Brain microvascular endothelial cell (primary cell): ENCODE measurements around the gene ZNF507.

Experiments
- DNase-seq: peaks from one replicate; pipeline ENCODE4 v3.0.0-alpha.2; 2020
- H3K27ac ChIP-seq: fragments of 250-450 bp; sonication (Bioruptor Pico); 2 replicates; pipeline ENCODE4 v1.5.1; 2020; ENCODE audit warnings: mild to moderate bottlenecking, moderate library complexity
- H3K27me3 ChIP-seq: fragments of 250-450 bp; sonication (Bioruptor Pico); replicated peaks from 2 replicates; pipeline ENCODE4 v1.5.1; 2020; ENCODE audit warnings: mild to moderate bottlenecking
- H3K36me3 ChIP-seq: fragments of 250-450 bp; sonication (Bioruptor Pico); replicated peaks from 2 replicates; pipeline ENCODE4 v1.5.1; 2020; ENCODE audit warnings: mild to moderate bottlenecking
- H3K4me3 ChIP-seq: 2 replicates; pipeline ENCODE4 v1.5.1; 2011; ENCODE audit warnings: low read depth, mild to moderate bottlenecking, control low read depth, low read length, moderate library complexity
- CTCF ChIP-seq: IDR thresholded peaks from 2 replicates; pipeline ENCODE4 v1.5.1; 2011; ENCODE audit warnings: low read depth, mild to moderate bottlenecking, moderate library complexity, low read length, control low read depth, inconsistent platforms; ENCODE audit errors: missing control alignments
- in situ Hi-C: cut with HindIII; loops from 2 replicates; pipeline ENCODE4 v1.10.0; 2017; ENCODE audit warnings: low sequenced_read_pairs, low pct_ligation_motif_present

The ZNF507 gene

GRCh38 chr19:32388393-32388855 is 43.0 kb downstream of the ZNF507 start:
- no peak for TF ChIP-seq CTCF
- in situ Hi-C loops, result no loop called here
- H3K27ac ChIP-seq, result no peak overlapping the region
- H3K36me3 ChIP-seq, result peaks cover 3% of the 10 kb centered on the region
- no peak overlapping the region for H3K4me3 ChIP-seq
- DNase-seq, result no peak
- H3K27me3 ChIP-seq, result no peaks in the 10 kb centered on the region

DNA sequence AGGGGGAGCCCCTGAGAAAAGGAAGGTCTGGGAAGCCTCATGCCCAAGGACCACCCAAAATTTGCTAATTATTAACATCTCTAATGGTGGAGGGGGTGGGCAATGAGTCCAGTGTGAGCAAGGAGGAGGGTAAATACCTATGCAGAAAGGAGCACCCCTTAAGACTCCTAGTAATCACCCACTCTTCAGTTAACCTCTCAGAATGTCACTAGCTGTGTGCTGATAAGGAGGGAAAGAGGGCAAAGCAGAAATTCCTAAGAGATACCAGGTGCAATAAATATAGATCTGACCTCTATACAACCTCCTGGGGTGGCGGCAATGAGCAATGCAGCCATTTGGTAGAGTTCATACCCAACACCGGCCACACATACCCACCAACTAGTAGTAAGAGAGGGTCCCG is 47.5 kb downstream of the ZNF507 start:
- Histone ChIP-seq H3K27me3 (no peaks in the 10 kb centered on the region), H3K27ac (no peak overlapping the region), H3K4me3 (no peak overlapping the region), H3K36me3 (no peaks in the 10 kb centered on the region)
- no peak for TF ChIP-seq CTCF
- in situ Hi-C loops, result no loop called here
- DNase-seq, result no peak

DNA sequence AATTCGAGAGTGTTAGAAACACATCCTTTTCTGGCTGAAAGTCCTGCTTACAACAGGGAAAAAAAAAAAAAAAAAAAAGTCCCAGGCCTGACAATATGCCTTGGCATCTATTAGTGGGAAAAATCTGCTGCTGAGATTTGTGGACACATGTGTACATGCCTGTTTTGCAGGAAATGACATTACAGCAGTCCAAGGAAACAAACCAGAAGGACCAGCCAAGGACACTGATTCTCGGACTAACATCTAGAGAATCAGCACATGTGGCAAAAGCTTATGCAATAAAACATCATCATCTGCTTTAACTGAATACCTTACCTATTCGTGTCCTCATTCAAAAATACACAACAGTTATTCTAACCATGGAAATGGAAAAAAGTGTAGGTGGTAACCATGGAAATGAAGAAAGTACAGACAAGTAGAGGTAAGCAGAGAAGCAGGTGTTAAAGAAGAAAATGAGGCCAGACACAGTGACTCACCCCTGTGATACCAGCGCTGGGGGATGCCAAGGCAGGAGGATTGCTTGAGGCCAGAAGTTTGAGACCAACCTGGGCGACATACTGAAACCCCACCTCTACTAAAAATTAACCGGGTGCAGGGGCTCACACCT is 50.7 kb downstream of the ZNF507 start:
- Histone ChIP-seq H3K36me3 (no peaks in the 10 kb centered on the region), H3K27ac (no peak overlapping the region), H3K4me3 (no peak overlapping the region), H3K27me3 (no peaks in the 10 kb centered on the region)
- no peak for TF ChIP-seq CTCF
- no peak for DNase-seq
- in situ Hi-C loops, result no loop called here

DNA sequence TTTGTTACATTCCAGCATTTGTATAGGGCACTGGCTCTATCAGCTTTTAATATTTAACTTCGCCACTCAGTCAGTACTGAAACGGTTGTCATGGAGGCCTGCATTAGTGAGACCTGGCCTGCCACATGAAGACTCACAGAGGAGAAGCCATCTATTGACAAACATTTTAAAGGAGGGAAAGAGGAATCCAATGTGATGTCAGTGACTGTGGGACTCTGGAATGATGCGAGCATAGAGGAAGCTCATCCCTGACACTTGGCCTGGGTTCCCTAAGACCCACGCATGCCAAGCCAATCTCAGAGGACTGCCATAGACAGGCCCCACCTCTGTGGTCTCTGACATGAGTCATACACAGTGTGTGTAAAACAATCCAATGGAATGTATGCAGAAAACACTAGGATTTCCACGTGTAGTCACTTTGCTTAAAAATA is 52.3 kb downstream of the ZNF507 start:
- TF ChIP-seq CTCF, result no peak
- Histone ChIP-seq H3K27ac (no peak overlapping the region), H3K27me3 (no peaks in the 10 kb centered on the region), H3K36me3 (no peaks in the 10 kb centered on the region), H3K4me3 (no peak overlapping the region)
- DNase-seq, result peak; percentile 75
- in situ Hi-C loops, result no loop called here

DNA sequence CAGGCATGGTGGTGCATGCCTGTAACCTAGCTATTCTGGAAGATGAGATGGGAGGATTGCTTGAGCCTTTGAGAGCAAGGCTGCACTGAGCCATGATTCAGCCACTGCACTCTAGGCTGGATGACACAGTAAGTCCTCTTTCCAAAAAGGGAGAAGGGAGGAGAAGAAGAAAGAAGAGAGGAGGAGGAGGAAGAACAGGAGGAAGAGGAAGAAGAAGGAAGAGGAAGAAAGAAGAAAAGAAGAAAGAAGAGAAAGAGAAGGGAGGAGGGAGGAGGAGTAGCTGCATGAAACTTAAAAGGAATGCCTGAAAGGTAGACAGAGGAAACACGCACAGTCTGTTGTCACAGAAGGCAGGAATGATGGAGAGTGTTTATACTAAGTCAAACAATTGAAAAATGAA is 56.6 kb downstream of the ZNF507 start:
- Histone ChIP-seq H3K27me3 (no peaks in the 10 kb centered on the region), H3K36me3 (no peaks in the 10 kb centered on the region), H3K27ac (no peak overlapping the region), H3K4me3 (no peak overlapping the region)
- TF ChIP-seq CTCF, result no peak
- in situ Hi-C loops, result no loop called here
- no peak for DNase-seq
